ENCODE results near the gene ZNF830.
"Not testable (repeated sequence)": the region's sequence is repeated elsewhere in the genome, so short reads cannot be mapped to it uniquely, and the experiment has no call there.

ZNF830 gene, protein sequence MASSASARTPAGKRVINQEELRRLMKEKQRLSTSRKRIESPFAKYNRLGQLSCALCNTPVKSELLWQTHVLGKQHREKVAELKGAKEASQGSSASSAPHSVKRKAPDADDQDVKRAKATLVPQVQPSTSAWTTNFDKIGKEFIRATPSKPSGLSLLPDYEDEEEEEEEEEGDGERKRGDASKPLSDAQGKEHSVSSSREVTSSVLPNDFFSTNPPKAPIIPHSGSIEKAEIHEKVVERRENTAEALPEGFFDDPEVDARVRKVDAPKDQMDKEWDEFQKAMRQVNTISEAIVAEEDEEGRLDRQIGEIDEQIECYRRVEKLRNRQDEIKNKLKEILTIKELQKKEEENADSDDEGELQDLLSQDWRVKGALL

GRCh38 chr17:34961093-34961911, at the start of gene ZNF830, which contains the start of gene CCT6B:
Gene ZNF830, plus strand, starts transcription at chr17:34961540. Its CDS starts 27 bp downstream, at chr17:34961567.
Gene CCT6B, minus strand, starts transcription at chr17:34961460. Its CDS starts 67 bp downstream, at chr17:34961393.
- DNase-seq (ENCODE audit: extremely low read depth in 1 of 2, low read depth in 1 of 2) = peak; percentile 80 to 82

GRCh38 chr17:34913001-34913400, 48.3 kb upstream of the ZNF830 start:
- DNase-seq (ENCODE audit: extremely low read depth in 1 of 2, low read depth in 1 of 2) = no peak

- no peak for DNase-seq (ENCODE audit: extremely low read depth in 1 of 2, low read depth in 1 of 2)
Observed at GRCh38 chr17:34916120-34916519, 45.2 kb upstream of the ZNF830 start.

GRCh38 chr17:34917381-34917780, 44.0 kb upstream of the ZNF830 start:
- no peak for DNase-seq (ENCODE audit: extremely low read depth in 1 of 2, low read depth in 1 of 2)

DNA sequence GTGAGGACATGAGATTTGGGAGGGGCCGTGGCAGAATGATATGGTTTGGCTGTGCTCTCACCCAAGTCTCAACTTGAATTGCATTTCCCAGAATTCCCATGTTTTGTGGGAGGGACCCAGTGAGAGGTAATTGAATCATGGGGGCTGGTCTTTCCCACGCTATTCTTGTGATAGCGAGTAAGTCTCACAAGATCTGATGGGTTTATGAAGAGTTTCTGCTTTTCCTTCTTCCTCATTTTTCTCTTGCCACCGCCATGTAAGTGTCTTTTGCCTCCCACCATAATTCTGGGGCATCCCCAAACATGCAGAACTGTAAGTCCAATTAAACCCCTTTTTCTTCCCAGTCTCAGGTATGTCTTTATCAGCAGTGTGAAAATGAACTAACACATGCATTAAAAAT, 40.7 kb upstream of the ZNF830 start:
- DNase-seq (ENCODE audit: extremely low read depth in 1 of 2, low read depth in 1 of 2) = no peak

DNA sequence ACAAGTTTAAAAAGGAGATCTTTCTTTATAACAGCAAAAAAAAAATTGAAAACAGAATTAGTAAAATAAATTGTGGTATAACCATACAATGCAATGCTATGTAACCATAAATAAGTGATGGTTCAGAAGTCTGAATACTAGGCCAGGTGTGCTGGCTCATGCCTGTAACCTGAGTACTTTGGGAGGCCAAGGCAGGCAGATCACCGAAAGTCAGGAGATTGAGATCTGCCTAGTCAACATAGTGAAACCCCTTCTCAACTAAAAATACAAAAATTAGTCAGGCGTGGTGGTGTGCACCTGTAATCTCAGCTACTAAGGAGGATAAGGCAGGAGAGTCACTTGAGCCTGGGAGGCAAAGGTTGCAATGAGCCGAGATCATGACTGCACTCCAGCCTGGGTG, 34.7 kb upstream of the ZNF830 start:
- no peak for DNase-seq (ENCODE audit: extremely low read depth in 1 of 2, low read depth in 1 of 2)

DNA sequence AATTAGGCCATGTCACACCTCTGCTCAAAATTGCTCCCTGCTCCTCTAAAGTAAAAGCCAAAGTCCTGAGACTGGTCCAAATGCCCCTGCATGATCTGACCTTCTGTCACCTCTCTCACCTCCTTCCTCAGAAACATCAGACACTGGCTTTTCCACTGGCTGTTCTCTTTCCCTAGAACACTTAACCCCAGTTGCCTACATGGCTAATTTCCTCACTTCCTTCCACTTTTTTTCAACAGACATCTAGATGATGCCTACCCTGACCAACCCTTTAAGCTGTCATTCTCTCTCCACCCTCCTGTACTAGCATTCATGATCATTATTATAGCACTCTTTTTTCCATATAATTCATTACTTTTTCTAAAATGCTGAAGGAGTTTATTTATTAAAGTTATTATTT, 31.1 kb upstream of the ZNF830 start:
- DNase-seq (ENCODE audit: extremely low read depth in 1 of 2, low read depth in 1 of 2) = no peak

DNA sequence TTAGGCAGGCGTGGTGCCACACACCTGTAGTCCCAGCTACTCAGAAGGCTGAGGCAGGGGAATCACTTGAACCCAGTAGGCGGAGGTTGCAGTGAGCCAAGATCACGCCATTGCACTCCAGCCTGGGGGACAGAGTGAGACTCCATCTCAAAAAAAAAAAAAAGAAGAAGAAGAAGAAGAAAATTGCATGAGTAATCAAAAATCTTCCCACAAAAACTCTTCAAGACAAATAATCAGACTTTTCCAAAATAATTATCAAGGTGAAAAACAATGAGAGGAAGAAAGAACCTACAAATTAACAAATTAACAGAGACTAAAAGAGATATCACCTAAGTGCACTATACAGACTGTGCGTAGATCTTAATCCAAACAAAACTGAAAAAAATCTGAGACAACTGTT, 10.6 kb upstream of the ZNF830 start:
- not testable (repeated sequence) for DNase-seq (ENCODE audit: extremely low read depth in 1 of 2, low read depth in 1 of 2)

- no peak for DNase-seq (ENCODE audit: extremely low read depth in 1 of 2, low read depth in 1 of 2)
Observed at GRCh38 chr17:34958438-34958837, 2.9 kb upstream of the ZNF830 start.

DNA sequence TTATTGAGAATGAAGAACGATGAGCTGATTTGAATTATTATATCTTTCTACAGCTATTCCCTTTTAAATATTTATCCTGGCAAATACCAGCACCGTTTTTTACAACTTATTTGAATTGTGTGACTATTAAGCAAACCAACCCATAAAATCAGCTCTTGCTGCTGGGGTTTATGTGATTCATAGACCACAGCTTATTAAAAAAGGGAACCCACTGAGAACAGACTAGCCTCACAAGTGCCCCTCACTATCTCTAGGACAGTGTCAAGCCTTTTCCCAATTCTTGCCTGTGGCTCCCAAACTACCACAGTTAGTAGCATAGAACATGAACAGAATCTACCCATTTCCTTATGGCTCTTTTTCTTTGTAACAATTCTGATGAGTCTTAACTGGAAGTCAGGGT, 12.8 kb downstream of the ZNF830 start:
- no peak for DNase-seq (ENCODE audit: extremely low read depth in 1 of 2, low read depth in 1 of 2)

- DNase-seq (ENCODE audit: extremely low read depth in 1 of 2, low read depth in 1 of 2) = no peak
Observed at GRCh38 chr17:34974794-34975785, 13.8 kb downstream of the ZNF830 start.

- DNase-seq (ENCODE audit: extremely low read depth in 1 of 2, low read depth in 1 of 2) = no peak
Observed at GRCh38 chr17:34979153-34979552, 17.8 kb downstream of the ZNF830 start.

GRCh38 chr17:34979650-34980352, 18.5 kb downstream of the ZNF830 start:
- no peak for DNase-seq (ENCODE audit: extremely low read depth in 1 of 2, low read depth in 1 of 2)

DNA sequence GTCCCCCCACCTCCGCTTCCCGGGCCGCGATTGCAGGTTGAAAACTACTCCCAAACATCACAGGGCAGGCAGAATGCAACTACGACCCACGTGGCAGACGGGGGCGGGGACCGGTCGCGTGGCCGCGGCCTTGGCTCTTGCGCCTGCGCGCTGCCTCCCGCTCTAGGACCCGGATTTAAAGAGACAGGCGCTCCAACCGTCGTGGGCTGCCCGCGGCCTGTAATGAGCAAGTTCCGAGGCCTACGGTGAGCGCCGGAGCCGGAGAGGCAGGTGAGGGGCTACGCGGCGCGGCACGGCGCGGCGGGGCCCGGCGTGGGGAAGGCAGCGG, 19.0 kb downstream of the ZNF830 start, which contains the start of gene LIG3:
Gene LIG3, plus strand, starts transcription at position 160 of the 328 bp plus-strand sequence. CDS start 2,494 bp downstream, outside the sequence.
- DNase-seq (ENCODE audit: extremely low read depth in 1 of 2, low read depth in 1 of 2) = peak; percentile 83 to 91

DNA sequence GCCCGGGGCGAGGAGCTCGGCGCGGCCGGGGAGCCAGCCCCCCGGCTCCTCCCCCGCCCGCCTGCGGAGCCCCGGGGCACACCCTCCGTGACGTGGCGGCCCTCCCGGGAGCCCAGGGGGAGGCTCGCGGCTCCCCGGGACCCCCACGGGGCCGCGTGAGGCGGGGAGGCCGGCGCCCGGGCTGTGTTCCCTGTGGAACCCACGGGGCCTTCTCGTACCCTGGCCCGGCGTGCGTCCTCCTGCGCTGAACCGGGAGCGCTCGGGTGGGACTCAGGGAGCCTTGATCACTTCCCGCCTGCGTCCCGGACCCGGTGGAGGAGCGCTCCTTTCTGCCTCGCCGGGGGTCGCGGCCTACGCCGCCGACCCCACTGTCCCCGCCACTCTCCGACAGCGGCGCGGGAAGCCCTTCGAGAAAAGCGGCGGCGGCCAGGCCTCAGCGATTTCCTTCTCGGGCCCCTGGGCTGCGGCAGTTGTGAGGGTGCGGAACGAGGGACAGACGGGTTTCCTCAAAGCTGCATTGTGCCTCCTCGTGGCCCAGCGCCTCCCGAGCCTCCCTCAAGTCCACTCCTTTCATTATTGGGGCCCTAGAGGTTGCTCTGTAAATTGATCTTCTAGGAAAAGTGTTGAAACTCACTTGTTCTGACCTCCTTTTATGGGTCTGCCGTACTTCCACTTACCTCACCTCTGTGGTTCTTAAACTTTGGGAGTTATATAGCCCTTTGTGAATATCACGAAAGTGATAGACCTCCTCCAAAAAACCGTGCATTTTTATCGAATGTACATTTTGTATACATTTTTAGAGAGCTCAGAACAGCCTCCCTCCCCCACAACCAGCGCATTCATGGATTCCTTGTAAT, 19.6 kb downstream of the ZNF830 start:
- peak; percentile 32 to 65 for DNase-seq (ENCODE audit: extremely low read depth in 1 of 2, low read depth in 1 of 2)

GRCh38 chr17:34981538-34982241, 20.4 kb downstream of the ZNF830 start:
- DNase-seq (ENCODE audit: extremely low read depth in 1 of 2, low read depth in 1 of 2) = no peak

GRCh38 chr17:34987232-34987631, 25.9 kb downstream of the ZNF830 start:
- DNase-seq (ENCODE audit: extremely low read depth in 1 of 2, low read depth in 1 of 2) = no peak

DNA sequence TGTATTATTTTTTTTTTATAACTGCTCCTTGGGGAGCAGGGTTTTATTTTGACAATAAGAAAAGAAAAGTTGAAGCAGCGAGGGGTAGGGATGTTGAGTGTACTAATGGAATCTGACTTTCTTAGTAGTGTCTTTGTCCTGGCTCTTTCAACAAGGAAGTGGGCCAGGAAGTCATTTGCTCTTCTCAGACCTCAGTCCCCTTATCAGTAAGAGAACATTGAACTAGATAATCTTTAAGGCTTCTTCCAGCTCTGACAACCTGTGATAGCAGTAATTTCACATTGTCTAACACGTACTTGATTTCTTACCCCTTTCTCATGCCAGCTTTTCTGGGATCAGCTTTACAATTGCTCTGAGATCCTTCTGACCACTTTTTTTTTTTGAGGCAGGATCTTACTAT, 27.3 kb downstream of the ZNF830 start:
- DNase-seq (ENCODE audit: extremely low read depth in 1 of 2, low read depth in 1 of 2) = no peak

DNA sequence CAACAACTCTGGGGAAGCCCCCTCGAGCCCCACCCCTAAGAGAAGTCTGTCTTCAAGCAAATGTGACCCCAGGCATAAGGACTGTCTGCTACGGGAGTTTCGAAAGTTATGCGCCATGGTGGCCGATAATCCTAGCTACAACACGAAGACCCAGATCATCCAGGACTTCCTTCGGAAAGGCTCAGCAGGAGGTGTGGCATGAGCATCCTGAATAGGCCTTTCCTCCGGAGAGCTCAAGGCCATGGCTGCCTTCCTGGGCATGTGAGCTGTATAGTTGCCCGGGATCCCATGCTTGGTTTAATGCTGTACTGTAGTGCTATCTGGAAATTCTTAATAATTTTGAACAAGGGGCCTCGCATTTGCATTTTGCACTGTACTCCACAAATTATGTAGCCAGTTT, 28.1 kb downstream of the ZNF830 start:
- DNase-seq (ENCODE audit: extremely low read depth in 1 of 2, low read depth in 1 of 2) = no peak

Measured in activated CD8-positive, alpha-beta memory T cell treated with anti-CD3 and anti-CD28 coated beads for 1 hour (primary cell).